Spleen (tissue), 11 donors: ENCODE data around the gene OR10G3. TPM values are rescaled to one million over a fixed set of nuclear protein-coding genes. Genes with fewer than 3 reads are reported as not detected.
"Not testable (repeated sequence)": the region's sequence is repeated elsewhere in the genome, so short reads cannot be mapped to it uniquely, and the experiment has no call there.

ENCODE experiments used
- DNase-seq: peaks from one replicate; pipeline ENCODE4 v3.0.0-alpha.2; 2020
- H3K27ac ChIP-seq, 8 donors: fragments of 200-600 bp; sonication (generic) in 7 of 8; 1 replicate in 4 of 8; 2 replicates in 4 of 8; pipeline versions ENCODE4 v1.5.0 to v1.8.0; 2016 to 2021; ENCODE audit warnings: inconsistent platforms in 4 of 8, mild to moderate bottlenecking in 4 of 8, moderate library complexity in 1 of 8
- H3K27me3 ChIP-seq, 7 donors: fragments of 200-600 bp; sonication (generic) in 6 of 7; replicated peaks in 1 of 7; 1 replicate in 4 of 7; 2 replicates in 3 of 7; pipeline versions ENCODE4 v1.5.0 to v1.8.0; 2016 to 2021; ENCODE audit warnings: inconsistent platforms in 3 of 7, mild to moderate bottlenecking in 1 of 7
- H3K36me3 ChIP-seq, 6 donors: fragments of 200-600 bp; sonication (generic) in 5 of 6; 1 replicate in 4 of 6; 2 replicates in 2 of 6; pipeline versions ENCODE4 v1.5.0 to v1.8.0; 2016 to 2021; ENCODE audit warnings: inconsistent platforms in 2 of 6
- H3K4me1 ChIP-seq, 6 donors: fragments of 200-600 bp; sonication (generic) in 5 of 6; 1 replicate in 3 of 6; 2 replicates in 3 of 6; pipeline versions ENCODE4 v1.5.0 to v1.8.0; 2016 to 2021; ENCODE audit warnings: inconsistent platforms in 3 of 6
- H3K4me3 ChIP-seq, 8 donors: fragments of 200-600 bp; sonication (generic) in 7 of 8; 1 replicate in 4 of 8; 2 replicates in 4 of 8; pipeline versions ENCODE4 v1.5.0 to v1.8.0; 2016 to 2021; ENCODE audit warnings: inconsistent platforms in 4 of 8, mild to moderate bottlenecking in 4 of 8, moderate library complexity in 2 of 8
- H3K9me3 ChIP-seq, 8 donors: fragments of 200-600 bp; sonication (generic) in 7 of 8; 1 replicate in 4 of 8; 2 replicates in 4 of 8; pipeline versions ENCODE4 v1.5.0 to v1.8.0; 2016 to 2021; ENCODE audit warnings: inconsistent platforms in 4 of 8
- POLR2A ChIP-seq, 3 donors: fragments of 450-650 bp; IDR thresholded peaks; one replicate each; pipeline ENCODE4 v1.5.1; 2017; ENCODE audit warnings: antibody characterized with exemption in 3 of 3, mild to moderate bottlenecking in 1 of 3
- POLR2AphosphoS5 ChIP-seq, 3 donors: sonication (generic); formaldehyde crosslinking; IDR thresholded peaks; one replicate each; pipeline ENCODE4 v1.5.1; 2017; ENCODE audit warnings: antibody characterized with exemption in 3 of 3
- WGBS, 5 donors: extraction: QIAGEN DNeasy Blood & Tissue Kit in 3 of 5; methylation state at CpG; one replicate each; pipeline versions ENCODE4 v1.1.5 to v1.1.7; 2013 to 2018; 5-methylcytosine and 5-hydroxymethylcytosine counted together
- intact Hi-C: fragments of 100-400 bp; cut with DNase I; formaldehyde crosslinking; loops from one replicate; pipeline ENCODE4 v1.15.0; 2023; ENCODE audit warnings: low total_unique reads
- polyA plus RNA-seq, 3 donors: library from polyadenylated mRNA; stranded (reverse); fragments of 200-250 nt; gene quantifications; one replicate each; pipeline ENCODE4 v1.2.1, GENCODE V29; 2013
- total RNA-seq, 7 donors: library from RNA; depleted of rRNA in 3 of 7; stranded (reverse); fragments of >200 nt in 3 of 7; fragmentation: NEBNext Ultra II Directional in 4 of 7; extraction: Animal tissue kit (Norgen Biotek cat#: 25700) in 4 of 7; gene quantifications; one replicate each; pipeline versions ENCODE4 v1.1.0 to v1.2.1, GENCODE V29; 2016 to 2021
- TF ChIP-seq, protein P1 (sequence below), 11 experiments: fragments of 200-600 bp in 7 of 11; fragments of 450-650 bp in 4 of 11; sonication (generic) in 4 of 11; IDR thresholded peaks in 8 of 11; conservative IDR thresholded peaks in 3 of 11; 1 replicate in 7 of 11; 2 replicates in 4 of 11; pipeline versions ENCODE4 v1.4.0 to v1.8.0; 2016 to 2021; ENCODE audit warnings: antibody characterized with exemption in 11 of 11, inconsistent platforms in 4 of 11, mild to moderate bottlenecking in 1 of 11
- donor health status: healthy with polysubstance abuse.
- donor health status: DM: no; HTN: no; CAD: no; lungs with moderate emphysema.
- donor health status: DM: no; HTN: no; CAD: no.
- donor health status: Bipolar disorder and iron deficiency.
- donor health status: healthy.
- donor health status: DM: no; HTN: no; CAD: no.
- donor health status: DM: yes; HTN: yes; CAD: no.

The OR10G3 gene
- total and polyA plus RNA-seq, 10 donors: 0.06 TPM; not detected in 9

DNA sequence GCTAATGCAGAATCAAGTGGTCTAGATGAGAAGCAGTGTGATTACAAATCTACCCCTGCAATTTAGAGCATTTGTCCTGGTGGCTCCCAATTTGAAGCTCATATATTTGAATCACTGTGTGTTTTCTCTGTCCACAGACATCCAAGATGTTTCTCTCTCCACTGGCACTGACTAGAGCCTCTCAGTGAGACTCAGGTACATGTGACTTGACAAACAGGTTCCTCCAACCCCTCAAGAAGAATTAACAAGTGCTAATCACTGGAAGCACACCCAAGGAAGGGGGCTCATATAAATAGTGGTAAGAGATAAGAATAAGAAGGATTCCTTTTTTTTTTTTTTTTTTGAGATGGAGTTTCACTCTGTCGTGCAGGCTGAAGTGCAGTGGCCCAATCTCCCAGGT lies 34.4 kb upstream of the OR10G3 start:
- Histone ChIP-seq H3K9me3 (no peaks in the 10 kb centered on the region), H3K27me3 (peaks cover 0 to 19% (median 0%) of the 10 kb centered on the region in 7 donors), H3K27ac (no peak overlapping the region), H3K4me3 (no peak overlapping the region), H3K4me1 (no peaks in the 10 kb centered on the region), H3K36me3 (no peaks in the 10 kb centered on the region)
- TF ChIP-seq, protein P1, sequence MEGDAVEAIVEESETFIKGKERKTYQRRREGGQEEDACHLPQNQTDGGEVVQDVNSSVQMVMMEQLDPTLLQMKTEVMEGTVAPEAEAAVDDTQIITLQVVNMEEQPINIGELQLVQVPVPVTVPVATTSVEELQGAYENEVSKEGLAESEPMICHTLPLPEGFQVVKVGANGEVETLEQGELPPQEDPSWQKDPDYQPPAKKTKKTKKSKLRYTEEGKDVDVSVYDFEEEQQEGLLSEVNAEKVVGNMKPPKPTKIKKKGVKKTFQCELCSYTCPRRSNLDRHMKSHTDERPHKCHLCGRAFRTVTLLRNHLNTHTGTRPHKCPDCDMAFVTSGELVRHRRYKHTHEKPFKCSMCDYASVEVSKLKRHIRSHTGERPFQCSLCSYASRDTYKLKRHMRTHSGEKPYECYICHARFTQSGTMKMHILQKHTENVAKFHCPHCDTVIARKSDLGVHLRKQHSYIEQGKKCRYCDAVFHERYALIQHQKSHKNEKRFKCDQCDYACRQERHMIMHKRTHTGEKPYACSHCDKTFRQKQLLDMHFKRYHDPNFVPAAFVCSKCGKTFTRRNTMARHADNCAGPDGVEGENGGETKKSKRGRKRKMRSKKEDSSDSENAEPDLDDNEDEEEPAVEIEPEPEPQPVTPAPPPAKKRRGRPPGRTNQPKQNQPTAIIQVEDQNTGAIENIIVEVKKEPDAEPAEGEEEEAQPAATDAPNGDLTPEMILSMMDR (IDR thresholded peaks at IDR 0.05 in 8 of 11, conservative IDR thresholded peaks at IDR 0.05 in 3 of 11): no peak
- TF ChIP-seq POLR2A (IDR thresholded peaks at IDR 0.05) (no peak), POLR2AphosphoS5 (IDR thresholded peaks at IDR 0.05) (no peak)
- WGBS, 5 donors: 53 to 67% (median 57%) methylated on average over 1 of the region's 1 CpG
- no peak for DNase-seq
- intact Hi-C loops: no loop called here

DNA sequence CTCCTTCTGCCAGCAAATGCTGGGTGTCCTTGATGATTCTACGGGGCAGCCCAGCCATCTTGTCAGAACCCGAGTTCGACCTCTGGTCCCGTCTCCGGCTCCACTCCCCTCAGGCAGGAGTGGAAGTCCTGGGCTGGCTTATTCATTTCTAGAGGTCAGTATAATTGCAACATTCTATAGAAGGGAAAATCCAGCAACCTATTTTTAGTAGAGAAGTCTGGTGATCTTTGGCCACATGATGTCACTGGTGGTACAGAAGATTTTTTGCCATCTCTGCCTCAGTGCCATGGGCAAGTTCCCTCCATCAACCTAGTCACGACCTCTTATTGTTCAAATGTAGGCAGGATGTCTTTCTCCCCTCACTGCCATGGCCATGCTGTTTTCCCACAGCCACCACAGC lies 32.4 kb upstream of the OR10G3 start:
- Histone ChIP-seq H3K4me3 (no peak overlapping the region), H3K27ac (no peak overlapping the region), H3K27me3 (peaks cover 0 to under 1% (median 0%) of the 10 kb centered on the region in 7 donors), H3K9me3 (no peaks in the 10 kb centered on the region), H3K36me3 (no peaks in the 10 kb centered on the region), H3K4me1 (no peaks in the 10 kb centered on the region)
- TF ChIP-seq, protein P1 (IDR thresholded peaks at IDR 0.05 in 8 of 11, conservative IDR thresholded peaks at IDR 0.05 in 3 of 11): no peak
- no peak for TF ChIP-seq POLR2A (IDR thresholded peaks at IDR 0.05)
- TF ChIP-seq POLR2AphosphoS5 (IDR thresholded peaks at IDR 0.05): no peak
- intact Hi-C loops: no loop called here
- DNase-seq: no peak
- WGBS, 5 donors: 80 to 85% (median 82%) methylated on average over 6 of the region's 6 CpGs

DNA sequence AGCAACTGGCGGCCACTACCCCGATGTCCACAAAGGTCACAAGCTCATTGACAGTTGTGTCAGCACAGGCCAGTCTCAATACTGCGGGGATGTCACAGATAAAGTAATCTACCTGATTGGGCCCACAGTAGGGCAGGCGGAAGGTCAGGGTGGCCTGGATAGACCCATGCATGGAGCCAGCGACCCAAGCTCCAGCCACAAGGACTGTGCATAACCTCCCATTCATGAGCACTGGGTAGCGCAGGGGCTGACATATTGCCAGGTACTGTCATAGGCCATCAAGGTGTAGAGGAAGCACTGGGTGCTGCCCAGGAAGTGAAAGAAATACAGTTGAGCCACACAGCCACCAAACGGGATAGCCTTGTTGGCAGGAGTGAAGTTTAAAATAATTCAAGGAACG lies 22.3 kb upstream of the OR10G3 start:
- H3K27ac ChIP-seq, H3K9me3 ChIP-seq, H3K4me1 ChIP-seq, H3K4me3 ChIP-seq, H3K27me3 ChIP-seq, H3K36me3 ChIP-seq, DNase-seq, intact Hi-C loops: not testable (repeated sequence)
- 68 to 94% (median 85%) methylated on average over 4 to 8 of the region's 8 CpGs for WGBS, 5 donors

DNA sequence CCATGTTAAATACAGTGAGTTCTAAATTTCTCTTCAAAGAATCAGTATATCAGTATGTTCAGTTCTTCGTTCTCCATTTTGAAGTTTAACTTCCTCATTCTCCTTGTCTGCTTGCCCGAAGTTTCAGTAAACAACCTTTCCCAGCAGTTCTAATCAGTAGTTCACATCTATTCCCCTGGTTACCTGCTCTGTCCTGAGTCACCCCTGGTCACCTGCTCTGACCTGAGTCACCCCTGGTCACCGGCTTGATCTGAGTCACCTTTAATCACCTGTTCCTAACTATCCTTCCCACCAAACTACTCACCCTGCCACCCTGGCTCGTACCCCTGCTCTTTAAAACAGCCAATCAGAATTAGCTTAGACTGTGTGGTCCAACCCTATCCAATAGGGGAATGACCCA lies 9.4 kb upstream of the OR10G3 start:
- 75 to 79% (median 77%) methylated on average over 4 of the region's 4 CpGs for WGBS, 5 donors
- DNase-seq: no peak
- intact Hi-C loops: no loop called here
- TF ChIP-seq POLR2AphosphoS5 (IDR thresholded peaks at IDR 0.05): no peak
- no peak for TF ChIP-seq POLR2A (IDR thresholded peaks at IDR 0.05)
- TF ChIP-seq, protein P1 (IDR thresholded peaks at IDR 0.05 in 8 of 11, conservative IDR thresholded peaks at IDR 0.05 in 3 of 11): no peak
- Histone ChIP-seq H3K9me3 (peaks cover 2 to 37% (median 29%) of the 10 kb centered on the region in 8 donors), H3K4me3 (no peak overlapping the region), H3K4me1 (no peaks in the 10 kb centered on the region), H3K27me3 (peaks cover 0 to 18% (median 0%) of the 10 kb centered on the region in 7 donors), H3K27ac (no peak overlapping the region), H3K36me3 (no peaks in the 10 kb centered on the region)

DNA sequence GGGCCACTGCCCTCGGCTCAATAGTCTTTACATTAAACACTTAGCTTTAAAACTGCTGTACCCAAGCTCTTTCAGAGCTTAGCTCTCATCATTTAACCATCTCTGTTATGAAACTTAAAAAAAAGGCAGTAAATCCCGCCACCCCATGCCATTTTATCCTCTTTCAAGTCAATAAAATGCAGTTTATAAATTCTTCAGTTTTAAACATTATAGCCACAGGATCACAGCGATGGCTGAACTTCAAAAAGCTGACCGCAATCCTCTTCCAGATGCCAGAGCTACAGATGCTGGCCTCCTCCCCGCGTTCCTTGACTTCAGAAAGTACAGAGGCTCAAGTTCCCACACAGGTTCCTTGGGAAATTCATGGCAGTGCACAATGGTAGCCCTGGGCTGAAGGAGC lies 4.2 kb downstream of the OR10G3 start:
- no peak overlapping the region for H3K4me3 ChIP-seq
- TF ChIP-seq POLR2A (IDR thresholded peaks at IDR 0.05) (no peak), POLR2AphosphoS5 (IDR thresholded peaks at IDR 0.05) (no peak)
- TF ChIP-seq, protein P1 (IDR thresholded peaks at IDR 0.05 in 8 of 11, conservative IDR thresholded peaks at IDR 0.05 in 3 of 11): no peak
- no peak for DNase-seq
- H3K27ac ChIP-seq: no peak overlapping the region
- H3K36me3 ChIP-seq: no peaks in the 10 kb centered on the region
- peaks cover 0 to 10% (median 8%) of the 10 kb centered on the region in 8 donors for H3K9me3 ChIP-seq
- WGBS, 5 donors: 75 to 89% (median 85%) methylated on average over 6 of the region's 6 CpGs
- H3K27me3 ChIP-seq: peaks cover 0 to 8% (median 0%) of the 10 kb centered on the region in 7 donors
- intact Hi-C loops: no loop called here
- no peaks in the 10 kb centered on the region for H3K4me1 ChIP-seq
